ENCODE measurements around the gene ANKRD33B.
A peak's percentile ranks its signal among the peaks of the same experiment; 100 is the strongest.

The ANKRD33B gene

DNA sequence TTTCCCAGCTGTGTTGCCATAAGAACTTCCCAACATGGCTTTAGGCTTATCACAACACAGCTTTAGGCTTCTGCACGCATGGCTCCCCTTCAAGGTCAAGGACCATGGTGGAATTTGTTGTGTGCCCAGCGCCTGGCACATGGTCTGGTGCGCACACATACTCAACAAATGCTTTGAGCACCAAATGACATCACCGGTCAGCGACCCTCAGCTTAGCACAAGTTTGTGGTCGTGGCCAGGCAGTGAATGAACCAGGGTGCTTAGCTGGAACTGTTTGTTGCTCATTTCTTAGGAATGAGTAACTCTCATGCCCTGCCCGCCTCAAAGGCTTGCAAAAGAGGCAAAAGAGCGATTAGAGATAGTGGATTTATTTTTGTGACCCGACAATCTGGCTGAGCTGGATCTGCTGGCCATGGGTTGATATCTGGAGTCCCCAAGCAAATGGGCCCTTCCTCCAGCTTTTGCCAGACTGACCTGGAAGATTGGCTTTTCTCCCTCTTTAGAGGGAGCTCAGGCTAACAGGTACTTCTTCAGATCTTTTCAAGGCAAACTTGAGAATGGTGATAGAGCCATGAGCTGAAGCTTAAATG is 138.3 kb downstream of the ANKRD33B start:
- DNase-seq = peak; percentile 88

- no peak for DNase-seq
Measured at GRCh38 chr5:10702911-10703491, 139.1 kb downstream of the ANKRD33B start.

DNA sequence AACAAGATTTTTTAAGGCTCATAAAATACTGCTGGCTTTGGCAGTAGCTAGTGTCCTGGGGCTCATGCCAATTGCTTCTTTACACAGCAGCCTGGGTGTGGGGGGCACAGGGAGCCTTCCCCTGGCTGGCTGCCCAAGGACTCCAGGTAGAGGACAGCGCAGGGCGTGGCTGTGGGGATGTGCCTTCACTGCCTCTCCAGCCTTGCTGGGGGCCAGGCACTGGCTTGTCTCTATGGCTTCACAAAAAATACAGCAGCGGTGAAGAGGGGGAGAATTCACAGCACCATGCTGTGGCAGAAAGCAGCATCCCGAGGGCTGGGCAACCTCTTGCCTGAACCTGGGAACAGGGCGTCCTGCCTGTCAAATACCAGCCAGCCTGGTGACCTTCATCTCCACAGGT is 139.8 kb downstream of the ANKRD33B start:
- DNase-seq = no peak

- peak; percentile 58 for DNase-seq
Measured at GRCh38 chr5:10704949-10705621, 141.2 kb downstream of the ANKRD33B start.

GRCh38 chr5:10705747-10706146 is 141.9 kb downstream of the ANKRD33B start:
- no peak for DNase-seq

GRCh38 chr5:10706326-10706725 is 142.5 kb downstream of the ANKRD33B start:
- DNase-seq = no peak
